A673 (cell line): Measurements from ENCODE around the gene COIL.

ENCODE experiments used
- EZH2 ChIP-seq: fragments of 200-600 bp; sonication (generic); IDR thresholded peaks from 2 replicates; pipeline ENCODE4 v1.6.1; 2017; ENCODE audit warnings: borderline replicate concordance, low read depth, mild to moderate bottlenecking, mixed read lengths, antibody characterized with exemption, low read length; ENCODE audit not compliant: poor library complexity, severe bottlenecking
- TF ChIP-seq, protein P1 (sequence below): fragments of 300-800, 200-600 bp; sonication (generic); conservative IDR thresholded peaks from 2 replicates; pipeline ENCODE4 v1.5.1; 2017; ENCODE audit warnings: low read depth, mild to moderate bottlenecking, antibody characterized with exemption, low read length, moderate library complexity, mixed read lengths

DNA sequence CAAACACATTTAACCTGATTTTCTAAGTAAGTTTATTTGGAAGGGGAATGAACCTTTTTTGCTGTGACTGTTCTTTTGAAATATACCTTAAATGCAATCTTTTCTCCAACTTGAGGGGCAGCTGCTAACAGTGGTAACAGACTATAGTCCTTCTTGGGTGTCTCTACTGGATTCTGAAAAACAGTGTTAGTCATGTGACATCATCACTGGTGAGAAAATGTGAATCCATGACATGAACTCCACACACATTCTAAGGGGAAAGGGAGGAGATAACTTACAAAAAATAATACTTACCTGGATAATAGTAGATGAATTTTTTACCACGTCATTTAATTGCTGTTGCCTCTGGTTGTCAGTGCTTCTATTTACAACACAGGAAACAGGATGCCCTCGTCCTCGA, 11.3 kb downstream of the COIL start:
- TF ChIP-seq, protein P1, sequence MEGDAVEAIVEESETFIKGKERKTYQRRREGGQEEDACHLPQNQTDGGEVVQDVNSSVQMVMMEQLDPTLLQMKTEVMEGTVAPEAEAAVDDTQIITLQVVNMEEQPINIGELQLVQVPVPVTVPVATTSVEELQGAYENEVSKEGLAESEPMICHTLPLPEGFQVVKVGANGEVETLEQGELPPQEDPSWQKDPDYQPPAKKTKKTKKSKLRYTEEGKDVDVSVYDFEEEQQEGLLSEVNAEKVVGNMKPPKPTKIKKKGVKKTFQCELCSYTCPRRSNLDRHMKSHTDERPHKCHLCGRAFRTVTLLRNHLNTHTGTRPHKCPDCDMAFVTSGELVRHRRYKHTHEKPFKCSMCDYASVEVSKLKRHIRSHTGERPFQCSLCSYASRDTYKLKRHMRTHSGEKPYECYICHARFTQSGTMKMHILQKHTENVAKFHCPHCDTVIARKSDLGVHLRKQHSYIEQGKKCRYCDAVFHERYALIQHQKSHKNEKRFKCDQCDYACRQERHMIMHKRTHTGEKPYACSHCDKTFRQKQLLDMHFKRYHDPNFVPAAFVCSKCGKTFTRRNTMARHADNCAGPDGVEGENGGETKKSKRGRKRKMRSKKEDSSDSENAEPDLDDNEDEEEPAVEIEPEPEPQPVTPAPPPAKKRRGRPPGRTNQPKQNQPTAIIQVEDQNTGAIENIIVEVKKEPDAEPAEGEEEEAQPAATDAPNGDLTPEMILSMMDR = no peak
- TF ChIP-seq EZH2 = no peak
